GM23248 (cell line): ENCODE measurements around the gene DYNLT1. TPM values are rescaled to one million over a fixed set of nuclear protein-coding genes. Genes with fewer than 3 reads are reported as not detected.

Experiments
- DNase-seq: peaks from one replicate; pipeline ENCODE4 v3.0.0-alpha.2; 2015
- H2AFZ ChIP-seq: fragments of 200-600 bp; sonication (generic); 2 replicates; pipeline ENCODE4 v1.6.1; 2016; ENCODE audit warnings: antibody characterized with exemption
- H3F3A ChIP-seq: fragments of 200-600 bp; sonication (generic); 2 replicates; pipeline ENCODE4 v1.6.1; 2016; ENCODE audit warnings: mild to moderate bottlenecking, antibody characterized with exemption, mixed run types; ENCODE audit not compliant: insufficient read depth
- H3K27ac ChIP-seq: fragments of 200-600 bp; sonication (generic); 2 replicates; pipeline ENCODE4 v1.5.1; 2016; ENCODE audit warnings: mild to moderate bottlenecking
- H3K27me3 ChIP-seq: fragments of 200-600 bp; sonication (generic); replicated peaks from 2 replicates; pipeline ENCODE4 v1.6.1; 2016; ENCODE audit warnings: mild to moderate bottlenecking; ENCODE audit not compliant: insufficient read depth
- H3K36me3 ChIP-seq: fragments of 200-600 bp; sonication (generic); 2 replicates; pipeline ENCODE4 v1.6.1; 2016; ENCODE audit warnings: low read depth, mild to moderate bottlenecking
- H3K4me1 ChIP-seq: fragments of 200-600 bp; sonication (generic); 2 replicates; pipeline ENCODE4 v1.6.1; 2016; ENCODE audit warnings: mild to moderate bottlenecking; ENCODE audit not compliant: insufficient read depth
- H3K4me2 ChIP-seq: fragments of 200-600 bp; sonication (generic); one replicate; pipeline ENCODE4 v1.6.1; 2016; ENCODE audit warnings: mild to moderate bottlenecking; ENCODE audit not compliant: unreplicated experiment
- H3K4me3 ChIP-seq: fragments of 200-600 bp; sonication (generic); 2 replicates; pipeline ENCODE4 v1.5.1; 2016; ENCODE audit warnings: mild to moderate bottlenecking
- H3K79me2 ChIP-seq: fragments of 200-600 bp; sonication (generic); 2 replicates; pipeline ENCODE4 v1.6.1; 2016; ENCODE audit warnings: mild to moderate bottlenecking; ENCODE audit not compliant: insufficient read depth
- H3K9ac ChIP-seq: fragments of 200-600 bp; sonication (generic); 2 replicates; pipeline ENCODE4 v1.6.1; 2016; ENCODE audit warnings: mild to moderate bottlenecking
- H3K9me2 ChIP-seq: fragments of 200-600 bp; sonication (generic); 2 replicates; pipeline ENCODE4 v1.6.1; 2016; ENCODE audit warnings: mixed run types, mild to moderate bottlenecking, moderate library complexity; ENCODE audit not compliant: insufficient read depth
- H3K9me3 ChIP-seq: fragments of 200-600 bp; sonication (generic); one replicate; pipeline ENCODE4 v1.6.1; 2017; ENCODE audit warnings: low read depth
- H4K20me1 ChIP-seq: fragments of 200-600 bp; sonication (generic); 2 replicates; pipeline ENCODE4 v1.6.0; 2016; ENCODE audit not compliant: insufficient read depth
- EZH2 ChIP-seq: fragments of 200-600 bp; sonication (generic); IDR thresholded peaks from 2 replicates; pipeline ENCODE4 v1.6.1; 2018; ENCODE audit warnings: antibody characterized with exemption, mild to moderate bottlenecking; ENCODE audit not compliant: insufficient read depth, poor library complexity, severe bottlenecking
- EZH2phosphoT487 ChIP-seq: fragments of 200-600 bp; sonication (generic); IDR thresholded peaks from 2 replicates; pipeline ENCODE4 v1.6.1; 2018; ENCODE audit warnings: antibody characterized with exemption, moderate library complexity, mild to moderate bottlenecking, low read depth; ENCODE audit not compliant: insufficient read depth
- WGBS, 2 experiments: methylation state at CpG; one replicate each; pipeline ENCODE4 v1.1.6; 2015 to 2017; ENCODE audit warnings: low lambda C conversion rate in 2 of 2, low coverage in 1 of 2; ENCODE audit errors: missing lambda C conversion rate in 2 of 2; 5-methylcytosine and 5-hydroxymethylcytosine counted together
- in situ Hi-C: fragments of 300-500 bp; cut with MboI; formaldehyde crosslinking; loops from 2 replicates; pipeline ENCODE4 v1.15.0; 2020
- polyA plus RNA-seq: library from polyadenylated mRNA; unstranded; fragments of >200 nt; fragmentation: Nextera tagmentation; extraction: Ambion mirVana; gene quantifications from 2 replicates; pipeline ENCODE4 v1.2.1, GENCODE V29; 2016
- total RNA-seq: library from RNA; depleted of rRNA; stranded (reverse); fragments of >200 nt; shearing (Covaris generic); gene quantifications from 2 replicates; pipeline ENCODE4 v1.2.3, GENCODE V29; 2014

DYNLT1 gene
- total and polyA plus RNA-seq, 2 experiments from 2014 or later: 79.7 to 368 TPM

GRCh38 chr6:158605266-158605878 lies 39.2 kb downstream of the DYNLT1 start:
- Histone ChIP-seq H3K27ac (no peak overlapping the region), H3K36me3 (peaks cover 5% of the 10 kb centered on the region; the same call in 1 of the 2 replicates), H3K4me3 (no peak overlapping the region), H3K9ac (no peak overlapping the region), H3F3A (no peaks in the 10 kb centered on the region), H2AFZ (no peak overlapping the region), H3K79me2 (peaks cover 30% of the 10 kb centered on the region), H3K9me2 (no peaks in the 10 kb centered on the region), H3K27me3 (no peaks in the 10 kb centered on the region), H4K20me1 (no peaks in the 10 kb centered on the region), H3K4me2 (no peak overlapping the region), H3K4me1 (no peaks in the 10 kb centered on the region), H3K9me3 (no peaks in the 10 kb centered on the region)
- peak; percentile 83 for DNase-seq
- TF ChIP-seq EZH2phosphoT487 (no peak), EZH2 (no peak)
- 37 to 47% methylated on average over 13 of the region's 13 CpGs for WGBS, 2 experiments
- in situ Hi-C loops: loop anchor here (10.0 kb wide), 1 partner anchor 381 kb away; no protein-coding TSS in a partner anchor

GRCh38 chr6:158604048-158604406 lies 40.5 kb downstream of the DYNLT1 start:
- H3K4me2 ChIP-seq: no peak overlapping the region
- H3F3A ChIP-seq: no peaks in the 10 kb centered on the region
- no peak overlapping the region for H3K9ac ChIP-seq
- no peaks in the 10 kb centered on the region for H3K4me1 ChIP-seq
- H3K27ac ChIP-seq: no peak overlapping the region
- in situ Hi-C loops: loop anchor here (10.0 kb wide), 1 partner anchor 379 kb away; no protein-coding TSS in a partner anchor
- no peaks in the 10 kb centered on the region for H3K27me3 ChIP-seq
- WGBS, 2 experiments: 86% methylated on average over 6 of the region's 6 CpGs
- no peak for DNase-seq
- no peaks in the 10 kb centered on the region for H3K9me2 ChIP-seq
- H2AFZ ChIP-seq: no peak overlapping the region
- no peak overlapping the region for H3K4me3 ChIP-seq
- H3K79me2 ChIP-seq: peaks cover 30% of the 10 kb centered on the region
- no peaks in the 10 kb centered on the region for H4K20me1 ChIP-seq
- no peaks in the 10 kb centered on the region; the same call in 1 of the 2 replicates for H3K36me3 ChIP-seq
- H3K9me3 ChIP-seq: no peaks in the 10 kb centered on the region
- TF ChIP-seq EZH2 (no peak), EZH2phosphoT487 (no peak)

GRCh38 chr6:158603261-158604047 lies 41.1 kb downstream of the DYNLT1 start:
- Histone ChIP-seq H3K9ac (no peak overlapping the region), H3F3A (no peaks in the 10 kb centered on the region), H3K4me3 (no peak overlapping the region), H3K27ac (no peak overlapping the region), H2AFZ (no peak overlapping the region), H3K4me1 (no peaks in the 10 kb centered on the region), H3K27me3 (no peaks in the 10 kb centered on the region), H3K9me3 (no peaks in the 10 kb centered on the region), H3K79me2 (peaks cover 30% of the 10 kb centered on the region), H3K36me3 (no peaks in the 10 kb centered on the region; the same call in 1 of the 2 replicates), H3K9me2 (no peaks in the 10 kb centered on the region), H4K20me1 (no peaks in the 10 kb centered on the region), H3K4me2 (no peak overlapping the region)
- TF ChIP-seq EZH2phosphoT487 (no peak), EZH2 (no peak)
- 77% methylated on average over 15 of the region's 15 CpGs for WGBS, 2 experiments
- in situ Hi-C loops: loop anchor here (10.0 kb wide), 1 partner anchor 379 kb away; no protein-coding TSS in a partner anchor
- DNase-seq: no peak

GRCh38 chr6:158599635-158600034 lies 44.9 kb downstream of the DYNLT1 start:
- Histone ChIP-seq H4K20me1 (no peaks in the 10 kb centered on the region), H3K9me3 (no peaks in the 10 kb centered on the region), H3K4me2 (no peak overlapping the region), H2AFZ (no peak overlapping the region), H3K9ac (no peak overlapping the region), H3K4me3 (no peak overlapping the region), H3K9me2 (no peaks in the 10 kb centered on the region), H3F3A (no peaks in the 10 kb centered on the region), H3K27ac (no peak overlapping the region), H3K79me2 (peaks cover 30% of the 10 kb centered on the region), H3K4me1 (no peaks in the 10 kb centered on the region), H3K27me3 (no peaks in the 10 kb centered on the region), H3K36me3 (0 out of 2 replicates have a peak, but pooled peaks cover 6% of the 10 kb centered on the region)
- in situ Hi-C loops: loop anchor here (10.0 kb wide), 1 partner anchor 375 kb away; no protein-coding TSS in a partner anchor
- 94% methylated on average over 18 of the region's 18 CpGs for WGBS, 2 experiments
- TF ChIP-seq EZH2phosphoT487: no peak
- no peak for DNase-seq
